K562 (cell line): ENCODE data around the gene GNAL. TPM values are rescaled to one million over a fixed set of nuclear protein-coding genes. Genes with fewer than 3 reads are reported as not detected.

Experiments used
- ATAC-seq: fragments of 200-7000 bp; cut with Tn5 transposase; 3 replicates; pipeline ENCODE4 v1.9.1; 2020; ENCODE audit warnings: moderate library complexity
- BruUV-seq: library from RNA; stranded (reverse); fragments of 400-500 nt; replicated peaks from 2 replicates; lab custom pipeline; 2021; lab: Mats Ljungman, UMichigan
- CTCF ChIA-PET: fragments of 300-600 bp; formaldehyde crosslinking; extraction: SDS; loops from one replicate; lab custom pipeline; 2021; ENCODE audit warnings: low intra/inter-chr PET ratio; lab: Yijun Ruan, JAX
- POLR2A ChIA-PET: fragments of 300-600, 350-650 bp; sonication (Branson Sonifier 250); formaldehyde crosslinking; extraction: SDS; loops from one replicate; lab custom pipeline; 2021; ENCODE audit warnings: antibody characterized with exemption, inconsistent platforms; lab: Yijun Ruan, JAX
- DNase-seq, 4 experiments: peaks; one replicate each; pipeline versions ENCODE4 v3.0.0 to v3.0.0-alpha.2; 2011 to 2018; ENCODE audit warnings: low spot score in 3 of 4, mixed read lengths in 3 of 4; ENCODE audit errors: extremely low read depth in 1 of 4
- FAIRE-seq: peaks from 2 replicates; lab custom pipeline; 2011; peaks lifted over from hg19 to GRCh38; lab: Jason Lieb, UNC
- H2AFZ ChIP-seq: 2 replicates; pipeline ENCODE4 v1.6.0; 2011; ENCODE audit warnings: low read depth, low read length, control low read depth, inconsistent platforms
- H3K27ac ChIP-seq: fragments of 200-600 bp; 3 replicates; pipeline ENCODE4 v1.8.0; 2011; ENCODE audit warnings: low read depth, mild to moderate bottlenecking, control low read depth, inconsistent platforms, low read length, moderate library complexity, mixed read lengths; ENCODE audit errors: extremely low read depth
- H3K27me3 ChIP-seq, 2 experiments: fragments of 300-600 bp in 1 of 2; 2 replicates in 1 of 2; 3 replicates in 1 of 2; pipeline versions ENCODE4 v1.6.0 to v1.8.0; 2011; ENCODE audit warnings: inconsistent platforms in 2 of 2, low read length in 2 of 2, mild to moderate bottlenecking in 1 of 2, mixed read lengths in 1 of 2, moderate library complexity in 1 of 2; ENCODE audit not compliant: control insufficient read depth in 2 of 2, insufficient read depth in 2 of 2
- H3K36me3 ChIP-seq: fragments of 300-600 bp; 3 replicates; pipeline ENCODE4 v1.8.0; 2011; ENCODE audit warnings: mild to moderate bottlenecking, low read length, inconsistent platforms; ENCODE audit not compliant: control insufficient read depth, insufficient read depth
- H3K4me1 ChIP-seq, 2 experiments: fragments of 200-600 bp in 1 of 2; replicated peaks in 1 of 2; 2 replicates in 1 of 2; 3 replicates in 1 of 2; pipeline versions ENCODE4 v1.5.1 to v1.8.0; 2011; ENCODE audit warnings: inconsistent platforms in 2 of 2, low read length in 2 of 2, mild to moderate bottlenecking in 1 of 2, mixed read lengths in 1 of 2, moderate library complexity in 1 of 2; ENCODE audit not compliant: control insufficient read depth in 2 of 2, insufficient read depth in 2 of 2
- H3K4me2 ChIP-seq: 2 replicates; pipeline ENCODE4 v1.6.1; 2011; ENCODE audit warnings: low read length, control low read depth, inconsistent platforms, mixed read lengths; ENCODE audit not compliant: insufficient read depth
- H3K4me3 ChIP-seq: fragments of 200-600 bp; sonication (generic), shearing (Covaris generic); 2 replicates; pipeline ENCODE4 v1.5.1; 2016; ENCODE audit warnings: control low read depth, inconsistent platforms
- H3K79me2 ChIP-seq: fragments of 200-600 bp; 3 replicates; pipeline ENCODE4 v1.8.0; 2011; ENCODE audit warnings: low read length, inconsistent platforms; ENCODE audit not compliant: control insufficient read depth, insufficient read depth
- H3K9ac ChIP-seq, 2 experiments: 2 replicates each; pipeline versions ENCODE4 v1.6.0 to v1.6.1; 2011; ENCODE audit warnings: low read depth in 2 of 2, low read length in 2 of 2, control low read depth in 1 of 2, inconsistent platforms in 1 of 2, mild to moderate bottlenecking in 1 of 2, mixed read lengths in 1 of 2; ENCODE audit not compliant: insufficient read depth in 1 of 2
- H3K9me1 ChIP-seq: one replicate; pipeline ENCODE4 v1.6.0; 2011; ENCODE audit warnings: inconsistent platforms, mild to moderate bottlenecking, low read length, moderate library complexity; ENCODE audit not compliant: control insufficient read depth, insufficient read depth
- H3K9me3 ChIP-seq: replicated peaks from 2 replicates; pipeline ENCODE4 v1.5.1; 2011; ENCODE audit warnings: low read depth, low read length, inconsistent platforms; ENCODE audit not compliant: control insufficient read depth, insufficient read depth
- H4K20me1 ChIP-seq: replicated peaks from 2 replicates; pipeline ENCODE4 v1.6.1; 2011; ENCODE audit warnings: low read length, inconsistent platforms, mixed read lengths; ENCODE audit not compliant: control insufficient read depth, insufficient read depth
- ATF1 ChIP-seq, 2 experiments: fragments of 450-650 bp in 1 of 2; IDR thresholded peaks; 2 replicates each; pipeline ENCODE4 v1.6.1; 2016; ENCODE audit warnings: missing compliant biosample characterization in 1 of 2, missing genetic modification characterization in 1 of 2
- ATF7 ChIP-seq: fragments of 450-650 bp; IDR thresholded peaks from 2 replicates; pipeline ENCODE4 v1.7.1; 2014; ENCODE audit warnings: mild to moderate bottlenecking, moderate library complexity
- CCNT2 ChIP-seq: IDR thresholded peaks from 2 replicates; pipeline ENCODE4 v1.6.1; 2011; ENCODE audit warnings: borderline replicate concordance, low read depth, mild to moderate bottlenecking, moderate library complexity, mixed read lengths, low read length; ENCODE audit not compliant: insufficient read length; ENCODE audit errors: extremely low read depth
- PML ChIP-seq: IDR thresholded peaks from 2 replicates; pipeline ENCODE4 v1.6.1; 2012; ENCODE audit warnings: low read length, inconsistent platforms
- XRCC5 ChIP-seq: fragments of 200-400 bp; formaldehyde crosslinking; IDR thresholded peaks from 2 replicates; pipeline ENCODE4 v1.6.1; 2017; ENCODE audit warnings: low read depth, mild to moderate bottlenecking, low read length
- WGBS: fragments of 100-300 bp; shearing (Covaris generic); methylation state at CpG from one replicate; pipeline ENCODE4 v1.1.6; 2016; ENCODE audit warnings: low coverage, mixed read lengths; ENCODE audit not compliant: insufficient coverage; ENCODE audit errors: missing lambda C conversion rate; 5-methylcytosine and 5-hydroxymethylcytosine counted together
- in situ Hi-C: fragments of 300-500 bp; cut with MboI; formaldehyde crosslinking; loops from 4 replicates; pipeline ENCODE4 v1.15.0; 2018; ENCODE audit warnings: inconsistent platforms, mixed read lengths
- intact Hi-C: fragments of 100-400 bp; cut with micrococcal nuclease; formaldehyde crosslinking; loops from 2 replicates; pipeline ENCODE4 v1.14.2; 2022
- polyA plus RNA-seq, 8 experiments: library from polyadenylated mRNA; depleted of rRNA in 4 of 8; stranded (reverse) in 5 of 8; unstranded in 3 of 8; fragments of >200 nt; fragmentation: Nextera tagmentation in 2 of 8; fragmentation: Illumina TruSeq in 1 of 8; extraction: Ambion mirVana in 2 of 8; extraction: Trizol in 1 of 8; gene quantifications; 2 replicates each; pipeline versions ENCODE4 v1.2.1 to v1.2.3, GENCODE V29; 2011 to 2014; ENCODE audit warnings: inconsistent platforms in 1 of 8, missing spikeins in 1 of 8
- total RNA-seq, 7 experiments: library from RNA; depleted of rRNA in 6 of 7; stranded (reverse); fragments of >200 nt in 6 of 7; fragmentation: Illumina TruSeq in 2 of 7; extraction: Trizol in 2 of 7; gene quantifications; 2 replicates each; pipeline versions ENCODE4 v1.2.1 to v1.2.3, GENCODE V29; 2011 to 2021; ENCODE audit warnings: low replicate concordance in 1 of 7
- TF ChIP-seq, protein P1 (sequence below), 2 experiments: fragments of 450-650 bp in 1 of 2; sonication (generic) in 1 of 2; formaldehyde crosslinking in 1 of 2; IDR thresholded peaks in 1 of 2; conservative IDR thresholded peaks in 1 of 2; 2 replicates each; pipeline versions ENCODE4 v1.6.1 to v1.8.1; 2016 to 2023; ENCODE audit warnings: mild to moderate bottlenecking in 2 of 2, moderate library complexity in 2 of 2, inconsistent platforms in 1 of 2, missing genetic modification reagents in 1 of 2

The GNAL gene
- total and polyA plus RNA-seq, 9 of the 15 experiments (the other 6 are each of a cell fraction or from before 2014, with no cell fraction given), result under 0.01 to 0.10 (median 0.01) TPM; not detected in 5

DNA sequence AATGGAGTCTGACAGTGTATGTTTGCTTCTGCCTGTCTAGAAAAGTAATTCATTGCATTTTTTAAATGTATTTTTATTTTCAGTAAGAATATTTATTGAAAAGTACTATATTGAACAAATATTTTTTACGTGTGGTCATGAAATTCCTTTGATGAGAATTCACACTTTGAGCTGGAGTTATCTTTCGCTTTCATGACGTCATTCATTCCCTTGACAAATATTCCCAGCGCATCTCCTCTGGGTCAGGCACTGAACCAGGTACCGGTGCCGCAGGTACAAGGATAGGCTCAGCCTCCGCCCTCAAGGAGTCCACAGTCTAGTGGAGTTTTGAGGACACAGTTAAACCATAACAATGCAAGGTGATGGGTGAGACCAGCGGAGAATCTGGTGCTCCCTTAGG lies 60.2 kb downstream of the GNAL start:
- Histone ChIP-seq H3K27me3 (peaks cover 33 to 64% of the 10 kb centered on the region in 2 experiments), H3K4me2 (no peak overlapping the region), H3K9me1 (no peaks in the 10 kb centered on the region), H3K9ac (no peak overlapping the region), H3K36me3 (no peaks in the 10 kb centered on the region), H2AFZ (no peak overlapping the region), H3K4me1 (peaks cover 0 to 20% of the 10 kb centered on the region in 2 experiments; a peak in 2 of 5 replicates), H4K20me1 (no peaks in the 10 kb centered on the region), H3K79me2 (no peaks in the 10 kb centered on the region), H3K9me3 (no peaks in the 10 kb centered on the region), H3K27ac (no peak overlapping the region), H3K4me3 (no peak overlapping the region)
- under 1% methylated on average over 8 of the region's 8 CpGs for whole genome bisulfite sequencing
- DNase-seq (no peak), ATAC-seq (no peak), FAIRE-seq (no peak)
- BruUV-seq, result no TSS peak
- in situ Hi-C loops (no loop called here), intact Hi-C loops (no loop called here)
- TF ChIP-seq PML, result no peak
- no peak for TF ChIP-seq XRCC5
- TF ChIP-seq, protein P1, sequence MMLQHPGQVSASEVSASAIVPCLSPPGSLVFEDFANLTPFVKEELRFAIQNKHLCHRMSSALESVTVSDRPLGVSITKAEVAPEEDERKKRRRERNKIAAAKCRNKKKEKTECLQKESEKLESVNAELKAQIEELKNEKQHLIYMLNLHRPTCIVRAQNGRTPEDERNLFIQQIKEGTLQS (IDR thresholded peaks at IDR 0.05), result peak; percentile 63
- TF ChIP-seq, protein P1 (CRISPR knock-in tag; conservative IDR thresholded peaks at IDR 0.05), result no peak
- TF ChIP-seq CCNT2, result no peak
- peak; percentile 61; the same call in 1 of the 2 replicates for TF ChIP-seq ATF7
- no peak for TF ChIP-seq ATF1 (CRISPR knock-in tag; IDR thresholded peaks at IDR 0.05)
- peak; percentile 50 for TF ChIP-seq ATF1 (tag; IDR thresholded peaks at IDR 0.05)
- ChIA-PET CTCF (no interaction called here), POLR2A (no interaction called here)
